GM12872 (cell line): ENCODE results near the gene SLC41A1.

ENCODE experiments used
- TF ChIP-seq, protein P1 (sequence below): IDR thresholded peaks from 3 replicates; pipeline ENCODE4 v1.5.1; 2011; ENCODE audit warnings: low read depth, mild to moderate bottlenecking, low read length, moderate library complexity; ENCODE audit not compliant: insufficient read depth

The SLC41A1 gene

DNA sequence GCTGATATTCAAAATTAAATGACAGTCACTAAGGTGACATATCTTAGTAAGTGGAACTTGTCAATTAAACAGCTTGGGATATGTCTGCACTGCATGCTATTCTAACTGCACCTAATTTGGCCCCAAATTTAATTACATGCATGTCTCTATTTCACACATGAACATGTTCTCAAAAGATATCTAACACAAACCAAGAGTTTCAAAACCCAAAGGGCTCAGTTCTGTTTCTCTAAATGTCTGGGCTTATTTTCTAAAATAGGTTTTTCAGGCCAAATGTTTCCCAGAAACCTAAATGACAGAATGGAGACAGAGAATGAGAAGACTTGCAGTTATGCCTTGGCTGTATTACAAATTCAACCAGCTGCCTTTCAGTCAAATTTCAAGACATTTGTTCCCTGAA, 49.0 kb downstream of the SLC41A1 start:
- TF ChIP-seq, protein P1, sequence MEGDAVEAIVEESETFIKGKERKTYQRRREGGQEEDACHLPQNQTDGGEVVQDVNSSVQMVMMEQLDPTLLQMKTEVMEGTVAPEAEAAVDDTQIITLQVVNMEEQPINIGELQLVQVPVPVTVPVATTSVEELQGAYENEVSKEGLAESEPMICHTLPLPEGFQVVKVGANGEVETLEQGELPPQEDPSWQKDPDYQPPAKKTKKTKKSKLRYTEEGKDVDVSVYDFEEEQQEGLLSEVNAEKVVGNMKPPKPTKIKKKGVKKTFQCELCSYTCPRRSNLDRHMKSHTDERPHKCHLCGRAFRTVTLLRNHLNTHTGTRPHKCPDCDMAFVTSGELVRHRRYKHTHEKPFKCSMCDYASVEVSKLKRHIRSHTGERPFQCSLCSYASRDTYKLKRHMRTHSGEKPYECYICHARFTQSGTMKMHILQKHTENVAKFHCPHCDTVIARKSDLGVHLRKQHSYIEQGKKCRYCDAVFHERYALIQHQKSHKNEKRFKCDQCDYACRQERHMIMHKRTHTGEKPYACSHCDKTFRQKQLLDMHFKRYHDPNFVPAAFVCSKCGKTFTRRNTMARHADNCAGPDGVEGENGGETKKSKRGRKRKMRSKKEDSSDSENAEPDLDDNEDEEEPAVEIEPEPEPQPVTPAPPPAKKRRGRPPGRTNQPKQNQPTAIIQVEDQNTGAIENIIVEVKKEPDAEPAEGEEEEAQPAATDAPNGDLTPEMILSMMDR = no peak

GRCh38 chr1:205760606-205761005, 52.4 kb downstream of the SLC41A1 start:
- TF ChIP-seq, protein P1 = no peak

GRCh38 chr1:205756552-205756951, 56.4 kb downstream of the SLC41A1 start:
- TF ChIP-seq, protein P1 = no peak

DNA sequence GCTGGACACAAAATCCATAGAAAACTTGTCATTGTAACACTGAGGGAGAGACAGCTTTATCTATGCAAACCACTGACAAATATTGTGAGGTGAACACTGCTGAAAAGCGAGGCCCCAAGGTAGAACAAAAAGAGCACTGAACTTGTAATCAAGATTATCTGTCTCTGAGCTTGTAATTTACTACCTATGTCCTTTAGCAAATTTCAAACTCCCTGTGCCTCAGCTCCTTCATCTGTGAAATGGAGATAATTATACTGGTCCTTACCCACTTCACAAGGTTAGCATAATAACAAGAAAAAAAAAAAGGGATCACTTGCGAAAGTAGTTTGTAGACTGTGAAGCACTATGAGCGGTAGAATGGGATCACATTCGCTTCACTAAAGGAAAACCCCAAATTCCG, 58.1 kb downstream of the SLC41A1 start:
- TF ChIP-seq, protein P1 = no peak

- TF ChIP-seq, protein P1 = no peak
Measured at GRCh38 chr1:205751036-205751651, 61.9 kb downstream of the SLC41A1 start.

DNA sequence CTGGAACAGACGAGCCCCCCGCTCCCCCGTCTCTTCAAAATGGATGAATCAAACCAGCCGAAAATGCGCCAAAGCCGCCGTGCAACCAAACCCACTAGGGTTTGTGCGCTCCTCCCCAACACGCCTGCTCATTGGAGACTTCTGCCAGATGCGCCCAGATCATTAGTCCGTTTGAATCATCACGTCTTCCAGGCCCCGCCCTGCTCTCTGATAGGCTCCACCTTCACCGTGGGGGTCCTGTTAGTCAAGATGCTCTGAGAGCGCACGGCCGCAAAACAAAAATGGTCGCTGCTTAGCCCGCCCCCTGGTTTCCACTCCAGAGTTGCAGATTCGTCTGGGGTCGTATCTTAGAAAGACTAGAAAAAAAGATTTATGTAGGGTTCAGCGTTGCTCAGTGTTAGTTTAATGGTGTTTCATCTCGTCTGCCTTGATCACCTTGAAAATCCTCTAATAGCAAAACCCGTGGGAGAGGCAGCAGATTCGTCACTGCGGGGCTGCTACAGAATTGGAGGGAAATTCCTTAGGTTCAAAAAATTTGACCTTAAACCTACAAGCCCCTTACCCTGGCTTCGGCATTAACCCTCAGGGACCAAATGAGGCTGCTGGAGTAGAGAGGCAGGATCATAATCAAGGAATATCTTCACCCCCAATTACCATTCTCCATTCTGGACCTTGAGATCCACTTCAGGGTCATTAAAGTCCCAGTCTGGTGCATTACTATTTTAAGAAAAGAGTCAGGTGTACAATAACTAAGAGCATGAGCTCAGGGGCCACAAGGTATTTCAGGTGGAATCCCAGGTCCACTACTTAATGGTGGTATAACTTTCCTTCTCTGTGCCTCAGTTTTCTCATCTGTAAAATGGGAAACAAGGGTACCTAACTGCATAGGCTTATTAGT, 62.6 kb downstream of the SLC41A1 start, which contains the start of gene NUCKS1:
Gene NUCKS1 (minus strand): TSS at position 45 of the 898 bp plus-strand sequence. CDS start 209 bp downstream, outside the sequence.
- TF ChIP-seq, protein P1 = no peak
